ENCODE data around the gene CZIB. TPM values are rescaled to one million over a fixed set of nuclear protein-coding genes. Genes with fewer than 3 reads are reported as not detected.

CZIB gene
- total RNA-seq, 1 experiment from 2014 or later = 43.1 TPM

DNA sequence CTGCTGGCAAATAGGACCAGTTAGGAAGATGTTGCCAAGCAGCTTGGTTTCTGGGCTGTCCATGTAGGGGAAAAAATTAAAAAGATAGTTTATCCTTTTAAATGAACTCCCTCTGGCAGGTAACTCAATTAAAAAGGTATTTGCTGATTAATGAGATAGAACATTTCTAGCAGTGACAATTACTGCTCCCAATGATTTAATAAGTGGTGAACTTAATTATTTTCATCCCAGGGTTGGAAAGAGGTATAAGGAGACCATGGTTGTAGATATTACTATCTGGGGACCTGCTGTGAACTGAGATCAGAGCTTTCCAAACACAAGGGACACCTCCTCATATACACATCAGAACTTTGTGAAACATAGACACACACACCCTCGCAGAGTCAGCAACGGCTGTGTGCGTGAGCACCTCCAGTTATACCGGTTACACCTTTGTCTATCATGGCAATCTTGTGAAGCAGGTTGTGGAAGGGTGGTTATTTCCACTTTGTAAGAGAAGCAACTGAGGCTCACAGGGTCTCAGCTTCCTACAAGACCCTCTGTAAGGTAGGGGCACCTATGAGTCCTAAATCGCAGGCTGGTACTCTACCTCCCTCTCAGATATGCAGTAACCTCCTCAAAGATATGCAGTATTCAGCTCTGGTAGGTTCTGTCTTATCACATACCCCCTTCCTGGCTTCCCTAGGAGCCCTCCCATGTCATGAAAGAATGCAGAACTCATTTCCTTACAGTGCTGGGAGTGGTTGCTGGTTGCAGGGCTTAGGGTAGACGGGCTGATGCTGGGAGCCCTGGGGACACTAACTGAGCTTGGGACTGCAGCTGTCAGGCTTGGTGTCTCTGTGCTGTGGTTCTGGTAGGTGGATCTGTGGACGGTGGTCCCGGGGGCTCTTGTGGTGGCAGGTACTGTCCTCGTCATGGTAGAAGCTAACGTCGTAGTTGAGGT lies 36.3 kb upstream of the CZIB start:
- H3K4me2 ChIP-seq (ENCODE audit: low read length) = no peak overlapping the region
- ATAC-seq (no peak), DNase-seq (ENCODE audit: low read depth, low spot score) (no peak)
- TF ChIP-seq YY1 (IDR thresholded peaks at IDR 0.05; ENCODE audit: extremely low read depth, insufficient replicate concordance, low read depth, low read length) = no peak
- no peak for TF ChIP-seq CBX3 (IDR thresholded peaks at IDR 0.05; ENCODE audit: low read depth)
- TF ChIP-seq POLR2A (IDR thresholded peaks at IDR 0.05; ENCODE audit: borderline replicate concordance, extremely low read depth, insufficient read depth, insufficient read length) = no peak
- TF ChIP-seq SP1 (IDR thresholded peaks at IDR 0.05; ENCODE audit: low read depth) = no peak
- TF ChIP-seq TCF7L2 (IDR thresholded peaks at IDR 0.05; ENCODE audit: borderline replicate concordance, extremely low read depth, insufficient read depth, insufficient read length) = no peak
- TF ChIP-seq, protein P1, sequence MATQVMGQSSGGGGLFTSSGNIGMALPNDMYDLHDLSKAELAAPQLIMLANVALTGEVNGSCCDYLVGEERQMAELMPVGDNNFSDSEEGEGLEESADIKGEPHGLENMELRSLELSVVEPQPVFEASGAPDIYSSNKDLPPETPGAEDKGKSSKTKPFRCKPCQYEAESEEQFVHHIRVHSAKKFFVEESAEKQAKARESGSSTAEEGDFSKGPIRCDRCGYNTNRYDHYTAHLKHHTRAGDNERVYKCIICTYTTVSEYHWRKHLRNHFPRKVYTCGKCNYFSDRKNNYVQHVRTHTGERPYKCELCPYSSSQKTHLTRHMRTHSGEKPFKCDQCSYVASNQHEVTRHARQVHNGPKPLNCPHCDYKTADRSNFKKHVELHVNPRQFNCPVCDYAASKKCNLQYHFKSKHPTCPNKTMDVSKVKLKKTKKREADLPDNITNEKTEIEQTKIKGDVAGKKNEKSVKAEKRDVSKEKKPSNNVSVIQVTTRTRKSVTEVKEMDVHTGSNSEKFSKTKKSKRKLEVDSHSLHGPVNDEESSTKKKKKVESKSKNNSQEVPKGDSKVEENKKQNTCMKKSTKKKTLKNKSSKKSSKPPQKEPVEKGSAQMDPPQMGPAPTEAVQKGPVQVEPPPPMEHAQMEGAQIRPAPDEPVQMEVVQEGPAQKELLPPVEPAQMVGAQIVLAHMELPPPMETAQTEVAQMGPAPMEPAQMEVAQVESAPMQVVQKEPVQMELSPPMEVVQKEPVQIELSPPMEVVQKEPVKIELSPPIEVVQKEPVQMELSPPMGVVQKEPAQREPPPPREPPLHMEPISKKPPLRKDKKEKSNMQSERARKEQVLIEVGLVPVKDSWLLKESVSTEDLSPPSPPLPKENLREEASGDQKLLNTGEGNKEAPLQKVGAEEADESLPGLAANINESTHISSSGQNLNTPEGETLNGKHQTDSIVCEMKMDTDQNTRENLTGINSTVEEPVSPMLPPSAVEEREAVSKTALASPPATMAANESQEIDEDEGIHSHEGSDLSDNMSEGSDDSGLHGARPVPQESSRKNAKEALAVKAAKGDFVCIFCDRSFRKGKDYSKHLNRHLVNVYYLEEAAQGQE (IDR thresholded peaks at IDR 0.05; ENCODE audit: low read depth) = no peak
- no peak overlapping the region for H3K4me3 ChIP-seq (replicated peaks in 1 of 2; ENCODE audit: low read depth in 1 of 2, low read length in 2 of 2)
- no peaks in the 10 kb centered on the region for H3K9me2 ChIP-seq (ENCODE audit: insufficient read depth)
- peaks cover 36 to 65% of the 10 kb centered on the region in 2 experiments; a peak in 3 of 4 replicates for H3K36me3 ChIP-seq (ENCODE audit: control insufficient read depth in 1 of 2, insufficient read depth in 2 of 2, low read length in 2 of 2)
- H3K9ac ChIP-seq (ENCODE audit: low read length) = no peak overlapping the region
- no peaks in the 10 kb centered on the region for H3K4me1 ChIP-seq (ENCODE audit: control insufficient read depth in 1 of 2, insufficient read depth in 2 of 2, low read length in 2 of 2)
- CTCF ChIA-PET = no interaction called here
- no peaks in the 10 kb centered on the region for H3K79me2 ChIP-seq (ENCODE audit: insufficient read depth, low read length)
- RAD21 ChIA-PET (ENCODE audit: low non-redundant PET in 1 of 2, low total read pairs in 2 of 2, uncharacterized antibody in 2 of 2, unreplicated experiment in 2 of 2) = no interaction called here
- H2AFZ ChIP-seq (ENCODE audit: low read depth, low read length, poor library complexity, severe bottlenecking) = no peak overlapping the region
- H3K27ac ChIP-seq (ENCODE audit: low read depth, low read length) = no peak overlapping the region
- no peaks in the 10 kb centered on the region for H4K20me1 ChIP-seq (ENCODE audit: insufficient read depth)
- POLR2A ChIA-PET = no interaction called here
- H3K27me3 ChIP-seq (ENCODE audit: insufficient read depth, low read length) = no peaks in the 10 kb centered on the region
- H3K9me3 ChIP-seq (ENCODE audit: control insufficient read depth in 1 of 2, insufficient read depth in 1 of 2, low read depth in 1 of 2, low read length in 2 of 2) = no peaks in the 10 kb centered on the region
- no TSS peak for BruUV-seq (replicated peaks)
- intact Hi-C loops (cut with micrococcal nuclease) = no loop called here

All from HCT116 (cell line).